Omental fat pad (tissue), 4 donors: Measurements from ENCODE around the gene HTR1A. TPM values are rescaled to one million over a fixed set of nuclear protein-coding genes. Genes with fewer than 3 reads are reported as not detected.

Experiments
- ATAC-seq: fragments of 150-250 bp; one replicate; pipeline ENCODE4 v1.9.1; 2016; ENCODE audit warnings: mild to moderate bottlenecking, moderate library complexity; ENCODE audit not compliant: low FRiP score
- DNase-seq: peaks from one replicate; pipeline ENCODE4 v3.0.0-alpha.2; 2019; ENCODE audit warnings: low spot score
- CTCF ChIP-seq, 3 donors: fragments of 450-650 bp; IDR thresholded peaks; one replicate each; pipeline ENCODE4 v1.5.1; 2016 to 2017; ENCODE audit warnings: antibody characterized with exemption in 3 of 3, mild to moderate bottlenecking in 3 of 3, moderate library complexity in 2 of 3
- total RNA-seq, 4 donors: library from RNA; depleted of rRNA; stranded (reverse); fragments of >200 nt; gene quantifications; one replicate each; pipeline ENCODE4 v1.1.0, GENCODE V29; 2016

HTR1A gene
- total RNA-seq, 4 donors from 2014 or later = not detected

- DNase-seq (no peak), ATAC-seq (no peak)
- TF ChIP-seq CTCF (IDR thresholded peaks at IDR 0.05) = no peak
Measured at GRCh38 chr5:63961598-63962161, 565 bp downstream of the HTR1A start.

- TF ChIP-seq CTCF (IDR thresholded peaks at IDR 0.05) = no peak
- DNase-seq (no peak), ATAC-seq (no peak)
Measured at GRCh38 chr5:63961125-63961597, 1.1 kb downstream of the HTR1A start.

- no peak for ATAC-seq
- TF ChIP-seq CTCF (IDR thresholded peaks at IDR 0.05) = no peak
- no peak for DNase-seq
Measured at GRCh38 chr5:63960646-63961045, 1.6 kb downstream of the HTR1A start.

- TF ChIP-seq CTCF (IDR thresholded peaks at IDR 0.05) = no peak
- ATAC-seq = no peak
- DNase-seq = no peak
Measured at GRCh38 chr5:63959177-63959982, 2.9 kb downstream of the HTR1A start.

- DNase-seq = no peak
Measured at GRCh38 chr5:63958654-63959053, 3.6 kb downstream of the HTR1A start.

GRCh38 chr5:63957617-63958016 lies 4.6 kb downstream of the HTR1A start:
- no peak for TF ChIP-seq CTCF (IDR thresholded peaks at IDR 0.05)
- DNase-seq (no peak), ATAC-seq (no peak)

More at GRCh38 chr5:63958654-63959053, 3.6 kb downstream of the HTR1A start:
- no peak for ATAC-seq
- TF ChIP-seq CTCF (IDR thresholded peaks at IDR 0.05) = no peak

- DNase-seq (no peak), ATAC-seq (no peak)
- TF ChIP-seq CTCF (IDR thresholded peaks at IDR 0.05) = no peak
Measured at GRCh38 chr5:63953217-63953616, 9.0 kb downstream of the HTR1A start.
